ENCODE data around the gene DIDO1.
"Not testable (repeated sequence)": the region's sequence is repeated elsewhere in the genome, so short reads cannot be mapped to it uniquely, and the experiment has no call there.

DIDO1 gene

DNA sequence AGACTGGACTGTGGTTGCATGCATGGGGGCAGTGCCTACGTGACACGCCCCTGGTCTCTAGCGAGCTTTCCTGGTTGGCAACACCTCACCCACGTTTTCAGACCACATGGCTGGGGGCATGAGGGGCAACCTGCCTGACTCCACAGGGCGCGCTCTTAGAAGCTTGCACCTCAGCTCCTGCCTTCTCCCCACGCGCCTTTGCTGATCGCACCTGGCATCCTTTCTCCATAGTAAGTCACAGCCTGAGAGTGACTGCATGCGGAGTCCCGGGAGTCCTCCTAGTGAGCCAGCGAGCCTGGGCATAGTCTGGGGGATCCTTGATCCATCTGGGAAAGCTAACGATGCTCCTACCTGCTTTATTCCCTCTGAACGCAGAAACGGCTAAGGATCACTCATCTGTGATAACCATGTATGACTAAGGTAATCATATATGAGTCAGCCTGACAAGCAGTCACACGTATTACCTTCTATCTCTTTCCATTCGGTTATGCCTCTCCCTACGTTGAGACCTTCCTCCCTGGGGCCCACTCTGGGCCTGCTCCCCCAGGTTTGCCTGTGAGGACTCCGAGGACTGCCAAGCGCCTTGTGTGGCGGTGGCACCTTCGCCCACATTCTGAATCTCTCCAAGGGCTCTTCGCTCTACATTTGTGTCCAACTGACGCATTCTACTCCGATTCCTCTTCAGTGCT, 69.2 kb downstream of the DIDO1 start:
- no peak for DNase-seq (ENCODE audit: low read depth, low spot score)

DNA sequence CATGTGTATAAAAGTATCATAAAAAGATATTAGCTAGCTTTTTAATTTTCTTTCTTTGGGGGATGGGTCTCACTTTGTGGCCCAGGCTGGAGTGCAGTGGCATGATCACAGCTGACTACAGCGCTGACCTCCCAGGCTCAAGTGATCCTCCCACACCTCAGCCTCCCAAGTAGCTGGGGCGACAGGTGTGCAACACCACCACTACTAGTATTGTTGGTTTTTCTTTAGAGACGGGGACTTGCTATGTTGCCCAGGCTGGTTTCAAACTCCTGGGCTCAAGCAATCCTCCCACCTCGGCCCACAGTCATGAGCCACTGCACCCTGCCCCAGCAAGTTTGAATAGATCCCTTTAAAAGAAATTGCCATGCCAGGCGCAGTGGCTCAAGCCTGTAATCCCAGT, 71.2 kb downstream of the DIDO1 start:
- no peak for DNase-seq (ENCODE audit: low read depth, low spot score)

DNA sequence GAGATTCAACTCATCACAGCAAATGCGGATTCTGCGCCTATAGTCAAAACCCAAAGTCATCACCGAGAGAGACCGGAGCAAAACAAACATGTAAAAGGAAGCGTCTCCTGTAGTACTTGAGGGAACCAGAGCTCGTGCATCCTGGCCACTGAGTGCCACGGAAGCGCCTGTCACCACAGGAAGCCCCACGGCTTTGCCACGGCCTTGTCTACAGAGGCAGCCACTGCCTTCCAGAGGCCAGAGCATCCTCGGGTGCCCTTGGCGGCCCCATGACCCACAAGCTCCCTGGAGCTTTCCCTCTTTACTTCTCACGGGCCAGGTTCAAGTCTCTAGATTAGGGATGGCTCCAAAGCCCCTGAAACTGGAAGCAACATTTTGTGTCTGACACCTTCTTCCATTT, 72.2 kb downstream of the DIDO1 start:
- no peak for DNase-seq (ENCODE audit: low read depth, low spot score)

DNA sequence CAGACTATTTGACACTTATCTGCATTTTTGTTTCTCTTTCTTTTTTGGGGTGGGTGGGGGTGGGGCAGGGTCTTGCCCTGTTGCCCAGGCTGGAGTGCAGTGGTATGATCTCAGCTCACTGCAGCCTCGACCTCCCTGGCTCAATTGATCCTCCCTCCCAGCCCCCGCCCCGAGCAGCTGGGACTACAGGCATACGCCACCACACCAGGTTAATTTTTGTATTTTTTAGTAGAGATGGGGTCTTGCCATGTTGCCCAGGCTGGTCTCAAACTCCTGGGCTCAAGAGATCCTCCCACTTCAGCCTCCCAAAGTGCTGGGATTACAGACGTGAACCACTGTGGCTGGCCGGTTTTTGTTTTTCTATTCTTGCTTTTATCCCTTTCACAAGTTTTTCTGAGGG, 73.0 kb downstream of the DIDO1 start:
- DNase-seq (ENCODE audit: low read depth, low spot score): not testable (repeated sequence)

DNA sequence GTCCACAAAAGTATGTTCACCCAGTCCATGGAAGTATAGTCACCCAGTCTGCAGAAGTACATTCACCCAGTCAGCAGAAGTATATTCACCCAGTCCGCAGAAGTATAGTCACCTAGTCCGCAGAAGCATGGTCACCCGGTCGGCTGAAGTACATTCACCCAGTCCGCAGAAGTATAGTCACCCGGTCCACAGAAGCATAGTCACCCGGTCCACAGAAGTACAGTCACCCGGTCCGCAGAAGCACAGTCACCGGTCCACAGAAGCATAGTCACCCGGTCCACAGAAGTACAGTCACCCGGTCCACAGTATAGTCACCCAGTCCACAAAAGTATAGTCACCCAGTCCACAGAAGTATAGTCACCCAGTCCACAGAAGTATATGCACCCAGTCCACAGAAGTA, 73.5 kb downstream of the DIDO1 start:
- DNase-seq (ENCODE audit: low read depth, low spot score): no peak

DNA sequence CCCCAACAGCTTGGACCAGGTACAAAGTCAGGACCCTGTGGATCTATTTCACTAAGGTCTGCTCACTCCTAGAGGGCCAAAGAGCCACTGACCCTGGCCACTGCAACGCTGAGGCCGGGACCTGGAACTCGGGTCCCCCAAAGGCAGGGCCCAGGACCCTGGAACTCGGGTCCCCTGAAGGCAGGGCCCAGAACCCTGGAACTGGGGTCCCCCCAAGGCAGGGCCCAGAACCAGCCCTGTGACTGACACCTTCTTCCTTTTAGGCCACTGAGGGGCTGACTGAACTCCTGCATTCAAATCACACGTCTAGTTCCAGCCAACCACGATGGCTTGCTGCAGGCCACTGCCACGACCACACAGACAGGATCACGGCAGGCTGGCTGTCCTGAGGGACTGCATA, 74.1 kb downstream of the DIDO1 start:
- no peak for DNase-seq (ENCODE audit: low read depth, low spot score)

DNA sequence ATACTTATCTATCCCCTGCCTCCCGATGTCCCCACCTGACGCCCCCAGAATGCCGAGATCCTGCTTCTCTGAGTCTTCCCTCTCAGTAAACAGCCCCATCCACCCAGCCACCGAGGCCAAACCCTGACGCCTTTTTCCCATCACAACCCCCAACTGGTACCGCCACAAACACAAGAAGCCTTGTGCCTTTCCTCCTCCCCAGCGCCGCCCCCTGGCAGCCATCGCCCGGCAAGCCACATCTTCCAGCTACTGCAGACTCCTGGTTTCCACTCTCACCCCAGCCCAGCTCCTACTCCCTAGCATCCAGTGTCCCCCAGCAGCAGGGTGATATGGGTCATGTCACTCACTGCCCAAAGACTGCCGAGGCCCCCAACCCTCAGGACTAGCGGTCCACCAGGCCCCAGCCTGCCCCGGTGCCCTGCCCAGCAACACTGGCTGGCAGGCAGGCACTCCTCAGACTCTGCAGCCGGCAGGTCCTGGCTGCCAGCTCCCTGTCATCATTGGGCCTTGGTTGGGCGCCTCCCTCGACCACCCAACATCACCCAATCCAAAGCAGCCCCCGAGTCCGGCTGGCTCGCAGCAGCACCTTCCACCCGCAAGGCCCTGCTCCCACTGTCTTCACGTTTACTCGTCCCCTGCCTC, 75.9 kb downstream of the DIDO1 start:
- no peak for DNase-seq (ENCODE audit: low read depth, low spot score)

DNA sequence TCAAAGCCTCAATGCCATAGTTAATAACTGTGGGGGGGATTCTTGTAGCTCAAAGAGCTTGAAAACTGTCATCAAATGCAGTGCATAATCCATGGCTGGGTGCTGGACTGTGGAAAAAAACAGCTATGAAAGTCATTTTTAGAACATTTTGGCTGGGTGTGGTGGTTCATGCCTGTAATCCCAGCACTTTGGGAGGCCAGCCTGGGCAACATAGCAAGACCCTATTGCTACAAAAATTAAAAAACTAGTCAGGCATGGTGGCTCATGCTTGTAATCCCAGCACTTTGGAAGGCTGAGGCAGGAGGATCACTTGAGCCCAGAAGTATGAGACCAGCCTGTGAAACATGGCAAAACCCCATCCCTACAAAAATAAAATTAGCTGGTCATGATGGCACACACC, 76.9 kb downstream of the DIDO1 start:
- no peak for DNase-seq (ENCODE audit: low read depth, low spot score)

DNA sequence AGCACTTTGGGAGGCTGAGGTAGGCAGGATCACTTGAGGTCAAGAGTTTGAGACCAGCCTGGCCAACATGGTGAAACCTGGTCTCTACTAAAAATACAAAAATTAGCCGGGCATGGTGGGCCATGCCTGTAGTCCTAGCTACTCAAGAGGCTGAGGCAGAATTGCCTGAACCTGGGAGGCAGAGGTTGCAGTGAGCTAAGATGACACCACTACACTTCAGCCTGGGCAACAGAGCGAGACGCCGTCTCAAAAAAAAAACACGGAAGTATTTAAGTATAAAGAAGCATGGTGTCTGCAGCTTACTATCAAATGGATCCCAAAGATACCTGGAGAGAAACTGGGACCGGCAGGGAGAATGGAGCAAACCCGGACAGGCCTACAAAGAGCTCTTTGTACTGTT, 77.4 kb downstream of the DIDO1 start:
- DNase-seq (ENCODE audit: low read depth, low spot score): not testable (repeated sequence)

DNA sequence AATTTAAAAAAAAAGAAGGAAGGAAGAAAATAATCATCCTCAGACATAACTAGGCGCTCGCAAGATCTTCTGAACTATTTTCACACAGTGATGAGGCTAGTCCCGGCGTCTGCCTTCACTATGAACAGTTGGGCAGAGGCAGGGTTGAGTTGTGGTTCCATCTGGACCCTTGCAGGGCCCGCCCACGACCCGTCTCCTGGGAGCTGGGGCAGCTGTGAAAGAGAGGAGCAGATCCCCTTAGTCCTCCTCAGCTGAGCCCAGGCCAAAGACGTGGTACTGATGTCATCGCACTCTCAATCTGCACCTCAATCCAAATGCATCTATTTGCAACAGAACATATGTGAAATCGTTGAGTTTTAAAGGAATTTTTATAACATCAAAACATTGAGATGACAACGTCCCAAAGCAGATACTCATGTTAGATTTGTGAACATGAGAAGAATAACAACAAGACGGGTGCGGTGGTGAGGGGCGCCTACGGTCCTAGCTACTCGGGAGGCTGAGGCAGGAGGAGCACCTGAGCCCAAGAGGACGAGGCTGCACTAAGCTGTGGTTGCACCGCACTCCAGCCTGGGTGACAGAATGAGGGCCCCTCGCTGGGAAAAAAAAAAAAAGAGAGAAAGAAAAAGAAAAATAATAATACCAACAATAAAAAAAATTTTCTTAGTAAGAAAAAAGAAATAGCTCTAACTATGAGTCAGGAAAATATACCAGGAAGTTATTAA, 80.0 kb downstream of the DIDO1 start:
- no peak for DNase-seq (ENCODE audit: low read depth, low spot score)

DNA sequence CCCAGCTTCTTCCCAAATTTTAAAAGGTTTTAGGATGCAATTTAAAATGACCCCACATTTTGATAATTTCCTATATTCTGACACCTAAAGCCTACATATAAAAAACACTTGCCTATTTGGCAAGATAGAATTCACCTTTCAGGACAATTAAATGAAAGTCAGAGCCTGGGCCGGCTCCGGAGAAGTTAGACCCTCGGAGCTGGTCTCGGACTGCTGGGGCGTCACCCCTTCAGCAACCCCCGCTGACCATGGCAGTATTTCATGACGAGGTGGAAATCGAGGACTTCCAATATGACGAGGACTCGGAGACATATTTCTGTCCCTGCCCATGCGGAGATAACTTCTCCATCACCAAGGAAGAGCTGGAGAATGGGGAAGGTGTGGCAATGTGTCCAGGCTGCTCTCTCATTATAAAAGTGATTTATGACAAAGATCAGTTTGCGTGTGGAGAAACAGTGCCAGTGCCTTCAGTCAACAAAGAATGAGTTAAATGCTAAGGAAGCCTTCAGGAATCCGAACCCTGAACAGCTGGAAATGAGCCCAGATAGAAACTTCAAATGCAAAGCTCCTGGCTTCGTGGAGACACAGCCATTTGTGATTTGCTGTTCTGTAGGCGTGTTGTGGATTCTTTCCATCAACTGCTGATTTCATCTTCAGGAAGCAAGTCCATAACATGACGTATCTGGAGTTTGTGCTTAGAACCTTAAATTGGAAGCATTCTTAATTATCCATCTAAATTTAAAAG, 80.7 kb downstream of the DIDO1 start:
- DNase-seq (ENCODE audit: low read depth, low spot score): peak; percentile 69

DNA sequence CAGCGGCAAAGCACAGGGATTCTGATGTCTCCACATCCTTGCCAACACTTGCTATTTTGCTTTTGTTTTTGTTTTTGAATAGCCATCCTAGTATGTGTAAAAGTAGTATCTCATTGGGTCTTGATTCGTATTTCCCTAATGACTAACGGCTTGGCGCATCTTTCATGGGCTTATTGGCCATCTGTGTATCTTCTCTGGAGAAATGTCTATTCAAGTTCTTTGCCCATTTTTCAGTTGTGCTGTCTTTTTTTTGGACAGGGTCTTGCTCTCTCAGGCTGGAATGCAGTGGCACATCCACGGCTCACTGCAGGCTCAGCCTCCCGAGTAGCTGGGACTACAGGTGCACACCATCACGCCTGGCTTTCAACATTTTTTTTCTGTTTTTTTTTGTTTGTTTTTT, 82.1 kb downstream of the DIDO1 start:
- DNase-seq (ENCODE audit: low read depth, low spot score): no peak

DNA sequence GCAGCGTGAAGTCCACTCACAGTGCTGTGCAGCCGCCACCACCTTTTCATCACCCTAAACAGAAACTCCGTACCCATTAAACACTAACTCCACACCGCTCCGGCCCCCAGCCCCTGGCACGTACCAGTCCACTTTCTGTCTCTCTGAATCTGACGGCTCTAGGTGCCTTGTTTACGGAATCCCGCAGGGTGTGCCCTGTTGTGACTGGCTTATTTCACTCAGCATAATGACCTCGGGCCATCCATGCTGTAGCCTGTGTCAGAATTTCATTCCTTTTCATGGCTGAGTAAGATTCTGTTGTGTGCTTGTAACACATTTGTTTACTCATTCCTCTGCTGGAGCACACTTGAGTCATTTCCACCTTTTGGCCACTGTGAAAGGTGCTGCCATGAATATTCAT, 82.6 kb downstream of the DIDO1 start:
- DNase-seq (ENCODE audit: low read depth, low spot score): no peak

DNA sequence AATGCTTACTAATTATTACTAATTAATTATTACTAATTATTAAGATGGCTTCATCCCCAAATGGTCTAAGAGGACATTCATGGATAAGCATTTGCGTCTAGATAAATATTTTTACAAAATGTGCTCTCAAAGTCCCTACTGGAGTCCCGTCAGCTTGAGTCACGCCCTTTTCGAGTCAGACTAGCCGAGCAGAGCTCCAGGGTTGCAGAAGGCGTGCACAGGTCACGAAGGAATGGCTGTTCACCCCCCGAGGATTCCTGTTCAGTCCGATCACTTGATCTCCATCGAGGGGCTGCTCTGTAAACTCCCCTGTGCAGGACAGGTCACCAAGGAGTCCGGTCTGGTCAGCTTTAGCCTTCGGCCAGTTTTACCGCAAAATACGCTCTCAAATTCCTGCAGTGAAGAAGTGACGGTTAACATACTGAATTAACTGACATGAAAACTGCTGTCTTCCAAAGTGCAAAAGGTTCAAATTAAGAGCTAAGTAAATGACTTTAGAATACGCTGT, 84.5 kb downstream of the DIDO1 start:
- no peak for DNase-seq (ENCODE audit: low read depth, low spot score)

DNA sequence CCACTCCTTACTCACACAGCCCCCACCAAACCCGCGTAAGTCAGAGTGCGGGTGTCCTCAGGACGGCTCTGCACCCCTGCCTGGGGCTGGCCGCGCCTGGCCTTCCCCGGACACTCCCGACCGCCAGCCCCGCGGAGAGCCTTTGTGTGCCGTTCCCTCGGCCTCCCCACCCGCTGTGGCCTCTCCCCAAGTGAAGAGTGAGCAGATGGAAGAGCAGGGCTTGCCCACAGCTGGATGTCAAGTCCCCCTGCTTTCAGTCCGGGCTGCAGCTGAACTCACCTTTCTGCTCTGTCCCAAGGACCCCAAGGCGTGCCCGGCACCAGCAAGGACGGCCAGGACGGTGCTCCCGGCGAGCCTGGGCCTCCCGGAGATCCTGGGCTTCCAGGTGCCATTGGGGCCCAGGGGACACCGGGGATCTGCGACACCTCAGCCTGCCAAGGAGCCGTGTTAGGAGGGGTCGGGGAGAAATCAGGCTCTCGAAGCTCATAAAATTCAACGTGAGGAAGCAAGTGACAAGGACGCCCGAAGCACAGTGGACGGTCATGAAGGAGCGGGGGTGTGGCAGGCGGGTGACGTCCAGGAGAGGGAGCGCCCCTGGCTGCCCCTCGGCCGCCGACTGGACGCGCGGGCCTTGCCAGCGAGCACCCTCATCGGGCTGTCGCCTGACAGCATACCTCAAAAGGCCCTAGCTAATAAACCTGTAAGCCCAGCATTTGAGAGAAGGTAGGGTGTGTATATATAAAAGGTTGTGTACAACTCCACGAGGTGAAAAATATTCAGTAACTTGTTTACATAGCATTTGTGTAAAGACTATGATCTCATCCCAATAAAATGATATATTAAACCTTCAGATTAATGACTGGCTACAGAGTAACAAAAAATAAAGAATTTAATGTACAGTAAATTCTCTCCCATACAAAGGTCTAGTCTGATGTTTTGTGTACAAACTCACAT, 85.8 kb downstream of the DIDO1 start:
- DNase-seq (ENCODE audit: low read depth, low spot score): no peak

DNA sequence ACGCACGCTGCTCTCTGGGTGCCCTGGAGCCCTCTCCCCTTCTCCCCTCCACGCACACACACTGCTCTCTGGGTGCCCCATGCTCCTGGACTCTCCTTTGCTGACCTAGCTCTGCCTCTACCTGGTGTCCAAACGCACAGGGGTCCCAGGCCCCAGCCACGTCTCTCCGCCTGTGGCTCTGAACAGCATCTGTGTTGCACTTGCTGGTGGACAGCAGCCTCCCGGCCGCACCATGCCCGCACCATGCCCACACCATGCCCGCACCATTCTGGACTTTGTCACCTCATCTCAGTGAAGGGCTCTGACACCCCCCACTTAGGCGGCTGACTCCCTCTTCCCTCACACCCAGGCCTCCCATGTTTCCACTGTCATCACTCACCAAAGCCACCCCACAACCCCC, 86.5 kb downstream of the DIDO1 start:
- DNase-seq (ENCODE audit: low read depth, low spot score): no peak

DNA sequence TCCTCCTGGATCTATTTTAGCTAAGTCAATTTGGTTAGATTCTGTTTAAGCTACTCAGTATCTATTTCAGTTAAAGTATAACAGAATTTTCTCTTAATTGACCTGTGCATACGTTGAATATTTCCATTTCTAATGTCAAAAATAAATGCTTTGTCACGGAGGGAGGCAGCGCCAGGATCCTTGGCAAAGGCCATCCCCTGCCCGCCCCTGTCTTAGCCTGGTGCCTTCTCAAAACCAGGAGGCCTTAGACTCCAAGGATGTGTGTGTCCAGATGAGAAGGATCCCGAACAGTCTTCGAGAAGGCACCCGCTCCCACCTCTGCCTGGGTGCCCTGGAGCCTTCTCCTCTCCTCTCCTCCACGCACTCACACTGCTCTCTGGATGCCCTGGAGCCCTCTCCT, 87.0 kb downstream of the DIDO1 start:
- DNase-seq (ENCODE audit: low read depth, low spot score): no peak

DNA sequence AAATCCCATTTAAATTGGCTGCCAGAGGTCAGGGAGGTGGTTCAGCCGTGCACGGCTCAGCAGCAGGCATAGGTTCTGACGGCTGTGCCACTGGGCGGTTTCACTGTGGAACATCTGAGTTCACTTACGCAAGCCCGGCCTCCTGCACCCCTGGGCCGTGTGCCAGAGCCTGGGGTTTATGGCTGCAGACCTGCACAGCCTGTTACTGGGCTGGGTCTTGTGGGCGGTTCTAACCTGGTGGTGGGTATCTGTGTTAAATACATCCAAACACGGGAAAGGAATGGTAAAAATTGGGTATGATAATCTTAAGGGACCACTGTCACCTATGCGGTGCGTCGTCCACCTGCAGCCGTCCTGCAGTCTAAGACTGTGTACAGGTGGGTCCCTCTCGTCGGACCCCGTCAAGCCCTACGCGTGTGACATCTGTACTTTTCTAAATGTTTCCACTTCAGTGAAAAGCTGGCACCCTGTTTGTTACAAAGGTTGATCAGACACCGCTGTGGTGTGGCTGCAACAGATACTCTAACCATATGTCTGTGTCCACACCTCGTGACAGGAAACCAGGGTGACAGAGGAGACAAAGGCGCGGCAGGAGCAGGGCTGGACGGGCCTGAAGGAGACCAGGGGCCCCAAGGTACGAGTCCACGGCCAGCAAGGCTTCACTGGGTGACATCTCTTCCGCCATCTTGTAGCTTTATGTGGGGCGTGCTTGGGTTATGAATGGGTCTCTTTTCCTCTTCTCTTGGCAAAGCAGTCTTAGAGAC, 88.0 kb downstream of the DIDO1 start:
- no peak for DNase-seq (ENCODE audit: low read depth, low spot score)

DNA sequence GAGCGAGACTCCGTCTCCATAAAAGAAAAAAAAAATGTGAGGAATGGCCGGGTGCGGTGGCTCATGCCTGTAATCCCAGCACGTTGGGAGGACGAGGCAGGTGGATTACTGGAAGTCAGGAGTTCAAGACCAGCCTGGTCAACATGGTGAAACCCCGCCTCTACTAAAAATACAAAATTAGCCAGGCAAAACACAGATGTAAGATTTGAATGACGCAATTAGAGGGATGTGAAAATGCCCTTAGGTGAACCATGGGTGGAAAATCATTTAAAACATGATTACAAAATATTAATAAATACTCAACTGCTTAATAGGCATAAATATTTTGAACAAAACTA, 88.5 kb downstream of the DIDO1 start:
- no peak for DNase-seq (ENCODE audit: low read depth, low spot score)

DNA sequence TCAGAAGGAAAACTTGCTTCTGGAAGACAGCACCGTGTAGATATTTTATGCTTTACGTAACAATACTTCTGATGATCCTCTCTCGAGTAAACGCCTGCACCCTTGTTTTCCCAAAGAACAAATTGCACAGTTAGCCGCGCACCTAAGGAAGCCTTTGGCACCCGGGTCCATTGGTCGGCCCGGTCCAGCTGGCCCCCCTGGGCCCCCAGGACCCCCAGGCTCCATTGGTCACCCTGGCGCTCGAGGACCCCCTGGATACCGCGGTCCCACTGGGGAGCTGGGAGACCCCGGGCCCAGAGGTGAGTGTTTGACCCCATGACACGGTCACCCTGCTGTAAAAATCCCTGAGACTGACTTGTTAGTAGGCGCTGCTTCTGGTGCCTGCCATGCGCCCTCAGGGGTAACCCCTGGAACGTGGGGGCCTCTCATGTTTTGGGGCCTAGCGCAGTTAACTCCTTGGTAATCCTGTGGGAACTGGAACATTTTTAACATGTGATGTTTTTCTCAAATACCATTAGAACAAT, 89.3 kb downstream of the DIDO1 start:
- DNase-seq (ENCODE audit: low read depth, low spot score): no peak

Measured in astrocyte of the hippocampus (primary cell).